Heart left ventricle (tissue), 16 donors: ENCODE data around the gene DNER. TPM values are rescaled to one million over a fixed set of nuclear protein-coding genes. Genes with fewer than 3 reads are reported as not detected.

Experiments used
- ATAC-seq, 4 donors: fragments of 200-7000 bp; cut with Tn5 transposase; one replicate each; pipeline ENCODE4 v1.9.1; 2020 to 2022; ENCODE audit warnings: moderate library complexity in 4 of 4, mild to moderate bottlenecking in 3 of 4, moderate number of reproducible peaks in 1 of 4
- DNase-seq, 5 donors: peaks; one replicate each; pipeline ENCODE4 v3.0.0-alpha.2; 2020
- H3K27ac ChIP-seq, 12 donors: fragments of 200-600 bp; sonication (generic) in 4 of 12; one replicate each; pipeline versions ENCODE4 v1.5.0 to v1.8.0; 2016 to 2022; ENCODE audit warnings: mild to moderate bottlenecking in 2 of 12
- H3K27me3 ChIP-seq, 9 donors: fragments of 200-600 bp; sonication (generic) in 2 of 9; one replicate each; pipeline versions ENCODE4 v1.5.1 to v1.8.0; 2016 to 2022; ENCODE audit warnings: mild to moderate bottlenecking in 3 of 9
- H3K36me3 ChIP-seq, 9 donors: fragments of 200-600 bp; sonication (generic) in 2 of 9; one replicate each; pipeline versions ENCODE4 v1.5.0 to v1.8.0; 2018 to 2022; ENCODE audit warnings: mild to moderate bottlenecking in 2 of 9
- H3K4me1 ChIP-seq, 12 donors: fragments of 200-600 bp; sonication (generic) in 4 of 12; one replicate each; pipeline versions ENCODE4 v1.5.0 to v1.8.0; 2016 to 2022; ENCODE audit warnings: mild to moderate bottlenecking in 3 of 12
- H3K4me3 ChIP-seq, 12 donors: fragments of 200-600 bp; sonication (generic) in 4 of 12; one replicate each; pipeline versions ENCODE4 v1.5.0 to v1.8.0; 2017 to 2022; ENCODE audit warnings: mild to moderate bottlenecking in 9 of 12, moderate library complexity in 4 of 12
- H3K9me3 ChIP-seq, 12 donors: fragments of 200-600 bp; sonication (generic) in 4 of 12; one replicate each; pipeline versions ENCODE4 v1.5.0 to v1.8.0; 2016 to 2022; ENCODE audit warnings: mild to moderate bottlenecking in 1 of 12
- POLR2A ChIP-seq, 2 donors: fragments of 450-650 bp; IDR thresholded peaks; one replicate each; pipeline ENCODE4 v1.6.1; 2017; ENCODE audit warnings: antibody characterized with exemption in 2 of 2, mild to moderate bottlenecking in 2 of 2, moderate library complexity in 2 of 2
- WGBS, 4 donors: extraction: QIAGEN DNeasy Blood & Tissue Kit in 2 of 4; methylation state at CpG; one replicate each; pipeline versions ENCODE4 v1.1.5 to v1.1.7; 2013 to 2018; 5-methylcytosine and 5-hydroxymethylcytosine counted together
- intact Hi-C, 10 donors: fragments of 100-400 bp; cut with DNase I; formaldehyde crosslinking; loops; one replicate each; pipeline versions ENCODE4 v1.11.1 to v1.14.2; 2022
- polyA plus RNA-seq, 2 donors: library from polyadenylated mRNA; stranded (reverse); fragments of 200-250 nt; gene quantifications; one replicate each; pipeline ENCODE4 v1.2.3, GENCODE V29; 2013
- total RNA-seq, 9 donors: library from RNA; depleted of rRNA in 2 of 9; stranded (reverse); fragments of >200 nt in 2 of 9; fragmentation: NEBNext Ultra II Directional in 3 of 9; extraction: Animal tissue kit (Norgen Biotek cat#: 25700) in 3 of 9; gene quantifications; one replicate each; pipeline versions ENCODE4 v1.1.0 to v1.2.4, GENCODE V29; 2016 to 2023
- TF ChIP-seq, protein P1 (sequence below), 12 donors: fragments of 200-600 bp; sonication (generic) in 4 of 12; IDR thresholded peaks; one replicate each; pipeline versions ENCODE4 v1.5.0 to v1.8.0; 2018 to 2022; ENCODE audit warnings: antibody characterized with exemption in 12 of 12, mild to moderate bottlenecking in 5 of 12
- donor health status: ischemic (EF 13 %, LVEDD 7.1; RV severe dilation, severe dysfunction).
- donor health status: healthy with polysubstance abuse.
- donor health status: DM: no; HTN: yes; CAD: no.
- donor health status: DM: no; HTN: no; CAD: no.
- donor health status: ischemic (EF 25% LVEDD 6.9; RV normal size, moderate dysfunction).
- donor health status: ischemic (EF 25% LVEDD 5.7; RV mildly dilated, moderate dysfunction).
- donor health status: healthy.
- donor health status: DM: yes; HTN: yes; CAD: no.
- donor health status: ischemic (EF 35%, LVEDD 5.7; RV mildly dilated, moderate dysfunction).
- donor health status: nonischemic (EF 11% LVEDD 7.7; RV severe dilation, severe dysfunction).
- donor health status: DM: yes; HTN: yes; CAD: no.
- donor health status: PGD.
- donor health status: ischemic (EF 29% LVEDD 5.4; RV normal size, mild dysfunction).
- donor health status: nonischemic (EF 23%, LVEDD 6.1; RV moderate dilation, normal function).

DNER gene
- total and polyA plus RNA-seq, 11 donors: 0.19 to 3.3 (median 0.82) TPM

DNA sequence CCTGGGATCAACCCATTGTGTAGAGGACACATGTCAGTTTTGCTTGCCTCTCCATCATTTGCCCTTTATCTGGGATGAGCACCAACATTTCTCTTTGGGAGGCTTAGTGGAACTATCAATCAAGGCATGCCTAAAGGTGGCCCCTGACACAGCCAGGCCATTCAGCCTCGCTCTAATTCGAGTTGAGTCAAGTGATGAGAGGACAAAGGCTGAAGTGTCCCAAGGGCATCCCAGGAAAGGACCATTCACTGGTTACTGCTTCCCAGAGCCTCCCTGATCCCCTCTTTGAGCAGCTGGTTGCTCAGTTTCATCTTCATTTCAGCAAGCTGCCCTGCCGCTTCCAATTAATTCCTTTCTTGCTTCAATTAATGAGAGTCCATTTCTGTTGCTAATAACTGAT, 63.5 kb downstream of the DNER start:
- DNase-seq (no peak), ATAC-seq (no peak)
- Histone ChIP-seq H3K9me3 (no peaks in the 10 kb centered on the region), H3K4me3 (no peak overlapping the region), H3K27ac (no peak overlapping the region), H3K36me3 (no peaks in the 10 kb centered on the region), H3K27me3 (peaks cover 0 to 18% (median 0%) of the 10 kb centered on the region in 9 donors), H3K4me1 (no peaks in the 10 kb centered on the region)
- WGBS, 4 donors: 73 to 96% (median 80%) methylated on average over 3 of the region's 3 CpGs
- TF ChIP-seq, protein P1, sequence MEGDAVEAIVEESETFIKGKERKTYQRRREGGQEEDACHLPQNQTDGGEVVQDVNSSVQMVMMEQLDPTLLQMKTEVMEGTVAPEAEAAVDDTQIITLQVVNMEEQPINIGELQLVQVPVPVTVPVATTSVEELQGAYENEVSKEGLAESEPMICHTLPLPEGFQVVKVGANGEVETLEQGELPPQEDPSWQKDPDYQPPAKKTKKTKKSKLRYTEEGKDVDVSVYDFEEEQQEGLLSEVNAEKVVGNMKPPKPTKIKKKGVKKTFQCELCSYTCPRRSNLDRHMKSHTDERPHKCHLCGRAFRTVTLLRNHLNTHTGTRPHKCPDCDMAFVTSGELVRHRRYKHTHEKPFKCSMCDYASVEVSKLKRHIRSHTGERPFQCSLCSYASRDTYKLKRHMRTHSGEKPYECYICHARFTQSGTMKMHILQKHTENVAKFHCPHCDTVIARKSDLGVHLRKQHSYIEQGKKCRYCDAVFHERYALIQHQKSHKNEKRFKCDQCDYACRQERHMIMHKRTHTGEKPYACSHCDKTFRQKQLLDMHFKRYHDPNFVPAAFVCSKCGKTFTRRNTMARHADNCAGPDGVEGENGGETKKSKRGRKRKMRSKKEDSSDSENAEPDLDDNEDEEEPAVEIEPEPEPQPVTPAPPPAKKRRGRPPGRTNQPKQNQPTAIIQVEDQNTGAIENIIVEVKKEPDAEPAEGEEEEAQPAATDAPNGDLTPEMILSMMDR (IDR thresholded peaks at IDR 0.05): no peak
- no peak for TF ChIP-seq POLR2A (IDR thresholded peaks at IDR 0.05)
- intact Hi-C loops: no loop called here

DNA sequence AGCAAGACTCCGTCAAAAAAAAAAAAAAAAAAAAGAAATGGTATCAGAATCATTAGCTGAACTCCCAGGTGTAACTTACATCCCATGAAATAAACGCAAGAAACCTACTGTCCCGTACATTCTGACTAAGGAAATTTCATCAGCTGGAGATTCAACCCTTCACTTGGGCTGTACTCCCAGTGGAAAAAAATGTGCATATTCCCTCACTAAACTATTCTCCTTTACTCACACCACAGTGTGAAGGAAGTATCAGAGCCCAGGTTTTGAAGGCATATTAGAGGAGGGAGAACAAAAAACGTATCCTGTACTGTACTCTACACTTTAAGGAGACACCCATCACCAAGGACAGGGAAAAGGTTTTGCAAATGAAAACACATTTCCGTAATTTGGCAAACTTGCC, 64.3 kb downstream of the DNER start:
- Histone ChIP-seq H3K4me1 (no peaks in the 10 kb centered on the region), H3K36me3 (no peaks in the 10 kb centered on the region), H3K9me3 (no peaks in the 10 kb centered on the region), H3K27me3 (peaks cover 0 to 18% (median 0%) of the 10 kb centered on the region in 9 donors), H3K4me3 (no peak overlapping the region), H3K27ac (no peak overlapping the region)
- TF ChIP-seq POLR2A (IDR thresholded peaks at IDR 0.05): no peak
- TF ChIP-seq, protein P1 (IDR thresholded peaks at IDR 0.05): no peak
- DNase-seq: no peak
- intact Hi-C loops: no loop called here
- no peak for ATAC-seq
- WGBS, 4 donors: 80 to 88% (median 85%) methylated on average over 5 of the region's 5 CpGs

DNA sequence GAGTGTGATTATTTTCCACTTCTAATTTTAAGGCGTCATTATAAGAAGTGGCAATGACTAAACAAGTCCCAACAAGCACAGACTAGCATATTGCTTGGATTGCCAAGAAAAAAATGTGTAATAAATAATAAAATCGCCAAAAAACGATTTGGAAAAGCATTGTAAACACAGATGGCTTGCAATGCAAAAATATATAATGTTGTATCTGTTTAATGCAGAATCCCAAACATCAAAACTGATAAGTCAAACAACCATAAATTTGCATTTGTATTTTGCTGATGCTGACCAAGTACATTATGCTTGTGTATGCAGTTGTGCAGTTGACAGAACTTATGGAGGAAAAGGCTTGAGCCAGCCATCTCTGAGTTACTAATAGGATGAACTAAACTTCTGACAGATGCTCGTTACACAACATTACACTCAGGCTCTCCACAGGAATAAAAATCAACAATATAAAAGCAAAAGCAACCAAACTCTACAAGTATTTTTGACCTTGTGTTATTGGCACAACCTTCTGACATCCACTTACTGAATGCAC, 68.1 kb downstream of the DNER start:
- 69 to 77% (median 73%) methylated on average over 4 of the region's 4 CpGs for WGBS, 4 donors

DNA sequence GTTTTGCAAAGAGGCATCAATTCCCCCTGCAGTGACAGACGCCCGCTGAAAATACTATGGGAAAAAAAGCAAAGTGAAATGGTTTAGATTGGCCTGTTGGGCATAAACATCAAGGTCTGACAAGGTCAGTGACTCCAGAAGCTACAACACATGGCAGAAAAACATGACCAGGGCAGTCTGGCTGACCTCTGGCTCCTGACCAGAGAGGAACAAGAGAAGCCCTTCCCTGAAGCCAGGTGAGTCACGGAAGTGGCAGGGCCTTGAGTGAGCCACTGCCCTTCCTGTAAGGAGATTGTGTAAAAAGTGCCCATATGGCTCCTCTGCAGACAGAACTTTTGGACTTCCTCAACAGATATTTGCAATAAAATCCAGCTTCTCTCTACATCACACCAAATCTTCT, 72.0 kb downstream of the DNER start:
- TF ChIP-seq, protein P1 (IDR thresholded peaks at IDR 0.05): no peak
- no peak for TF ChIP-seq POLR2A (IDR thresholded peaks at IDR 0.05)
- intact Hi-C loops: no loop called here
- H3K4me3 ChIP-seq: no peak overlapping the region
- 71 to 86% (median 79%) methylated on average over 3 of the region's 3 CpGs for WGBS, 4 donors
- no peaks in the 10 kb centered on the region for H3K36me3 ChIP-seq
- H3K4me1 ChIP-seq: no peaks in the 10 kb centered on the region
- ATAC-seq: no peak
- H3K9me3 ChIP-seq: no peaks in the 10 kb centered on the region
- H3K27ac ChIP-seq: no peak overlapping the region
- no peak for DNase-seq
- peaks cover 0 to 2% (median 0%) of the 10 kb centered on the region in 9 donors for H3K27me3 ChIP-seq

More for the DNA sequence above, 68.1 kb downstream of the DNER start:
- Histone ChIP-seq H3K36me3 (no peaks in the 10 kb centered on the region), H3K4me3 (no peak overlapping the region), H3K4me1 (no peaks in the 10 kb centered on the region), H3K9me3 (no peaks in the 10 kb centered on the region), H3K27ac (no peak overlapping the region), H3K27me3 (peaks cover 0 to 9% (median 0%) of the 10 kb centered on the region in 9 donors)
- TF ChIP-seq POLR2A (IDR thresholded peaks at IDR 0.05): no peak
- TF ChIP-seq, protein P1 (IDR thresholded peaks at IDR 0.05): no peak
- DNase-seq (no peak), ATAC-seq (no peak)
- intact Hi-C loops: no loop called here
